ENCODE data around the gene PCDHGA4. TPM values are rescaled to one million over a fixed set of nuclear protein-coding genes. Genes with fewer than 3 reads are reported as not detected.
A peak's percentile ranks its signal among the peaks of the same experiment; 100 is the strongest.
"Not testable (repeated sequence)": the region's sequence is repeated elsewhere in the genome, so short reads cannot be mapped to it uniquely, and the experiment has no call there.

Gene PCDHGA4
- total and polyA plus RNA-seq, 10 donors = 0.04 to 4.5 (median 2.0) TPM

GRCh38 chr5:141393267-141393666 lies 38.4 kb downstream of the PCDHGA4 start:
- Histone ChIP-seq H3K36me3 (peaks cover 0 to 10% (median 0%) of the 10 kb centered on the region in 6 donors), H3K27me3 (replicated peaks in 1 of 7) (peaks cover 0 to 96% (median 12%) of the 10 kb centered on the region in 7 donors), H3K27ac (no peak overlapping the region), H3K9me3 (peaks cover 0 to 96% (median 86%) of the 10 kb centered on the region in 8 donors), H3K4me3 (no peak overlapping the region), H3K4me1 (no peaks in the 10 kb centered on the region)
- TF ChIP-seq POLR2AphosphoS5 (IDR thresholded peaks at IDR 0.05) (no peak), CTCF (IDR thresholded peaks at IDR 0.05 in 8 of 11, conservative IDR thresholded peaks at IDR 0.05 in 3 of 11) (no peak), POLR2A (IDR thresholded peaks at IDR 0.05) (no peak)
- DNase-seq = no peak
- intact Hi-C loops (cut with DNase I; ENCODE audit: low total_unique reads) = no loop called here
- 34 to 50% (median 42%) methylated on average over 20 to 21 of the region's 21 CpGs for WGBS, 5 donors

GRCh38 chr5:141394401-141395187 lies 39.8 kb downstream of the PCDHGA4 start:
- Histone ChIP-seq H3K9me3 (peaks cover 4 to 96% (median 85%) of the 10 kb centered on the region in 8 donors), H3K27me3 (replicated peaks in 1 of 7) (peaks cover 0 to 96% (median 15%) of the 10 kb centered on the region in 7 donors)
- H3K36me3 ChIP-seq; H3K4me3 ChIP-seq; DNase-seq; H3K4me1 ChIP-seq; H3K27ac ChIP-seq; intact Hi-C loops (cut with DNase I; ENCODE audit: low total_unique reads): not testable (repeated sequence)
- WGBS, 5 donors = 38 to 45% (median 41%) methylated on average over 15 to 46 of the region's 53 CpGs

- intact Hi-C loops (cut with DNase I; ENCODE audit: low total_unique reads); H3K27ac ChIP-seq; H3K4me1 ChIP-seq; DNase-seq: not testable (repeated sequence)
- H3K36me3 ChIP-seq = peaks cover 0 to 11% (median 0%) of the 10 kb centered on the region in 6 donors
- 7 to 16% (median 11%) methylated on average over 20 to 25 of the region's 43 CpGs for WGBS, 5 donors
- peak within 1 kb of the TSS in 6 of 8 donors; percentile 9 to 62 (median 20) for H3K4me3 ChIP-seq
- H3K9me3 ChIP-seq = peaks cover 7 to 96% (median 81%) of the 10 kb centered on the region in 8 donors
- peak in 7 of 11 experiments; percentile 19 to 51 (median 45) for TF ChIP-seq CTCF (IDR thresholded peaks at IDR 0.05 in 8 of 11, conservative IDR thresholded peaks at IDR 0.05 in 3 of 11)
- H3K27me3 ChIP-seq (replicated peaks in 1 of 7) = peaks cover 0 to 93% (median 22%) of the 10 kb centered on the region in 7 donors
Observed at GRCh38 chr5:141397756-141398551, 43.1 kb downstream of the PCDHGA4 start, which contains the start of gene PCDHGB5. PCDHGB5 (plus strand) TSS chr5:141397947; CDS start chr5:141398128, 181 bp downstream.

GRCh38 chr5:141398608-141399007 lies 43.8 kb downstream of the PCDHGA4 start:
- Histone ChIP-seq H3K4me3 (peak overlapping the region in 1 of 8 donors; percentile 24), H3K36me3 (peaks cover 0 to 7% (median 0%) of the 10 kb centered on the region in 6 donors), H3K27ac (no peak overlapping the region), H3K27me3 (replicated peaks in 1 of 7) (peaks cover 0 to 93% (median 25%) of the 10 kb centered on the region in 7 donors), H3K4me1 (no peaks in the 10 kb centered on the region), H3K9me3 (peaks cover 7 to 96% (median 81%) of the 10 kb centered on the region in 8 donors)
- DNase-seq = no peak
- TF ChIP-seq POLR2A (IDR thresholded peaks at IDR 0.05) (no peak), POLR2AphosphoS5 (IDR thresholded peaks at IDR 0.05) (no peak), CTCF (IDR thresholded peaks at IDR 0.05 in 8 of 11, conservative IDR thresholded peaks at IDR 0.05 in 3 of 11) (no peak)
- WGBS, 5 donors = 24 to 39% (median 29%) methylated on average over 15 of the region's 15 CpGs
- intact Hi-C loops (cut with DNase I; ENCODE audit: low total_unique reads) = no loop called here

All from spleen (tissue), 11 donors.